Testis (tissue), 3 donors: ENCODE results near the gene TEAD1. TPM values are rescaled to one million over a fixed set of nuclear protein-coding genes. Genes with fewer than 3 reads are reported as not detected.

Experiments used
- DNase-seq: peaks from one replicate; pipeline ENCODE4 v3.0.0-alpha.2; 2019
- H3K27ac ChIP-seq, 2 donors: fragments of 200-600 bp; sonication (generic); one replicate each; pipeline ENCODE4 v1.5.1; 2019
- H3K27me3 ChIP-seq: fragments of 200-600 bp; sonication (generic); one replicate; pipeline ENCODE4 v1.5.1; 2019
- H3K36me3 ChIP-seq: fragments of 200-600 bp; sonication (generic); one replicate; pipeline ENCODE4 v1.5.1; 2017; ENCODE audit warnings: low read depth; ENCODE audit errors: missing control alignments
- H3K4me1 ChIP-seq: fragments of 200-600 bp; sonication (generic); one replicate; pipeline ENCODE4 v1.5.1; 2019
- H3K4me3 ChIP-seq, 2 donors: fragments of 200-600 bp; sonication (generic); one replicate each; pipeline ENCODE4 v1.5.1; 2017 to 2019
- H3K9me3 ChIP-seq: fragments of 200-600 bp; sonication (generic); one replicate; pipeline ENCODE4 v1.5.1; 2017
- CTCF ChIP-seq, 3 experiments: fragments of 450-650 bp in 2 of 3; fragments of 200-600 bp in 1 of 3; sonication (generic) in 1 of 3; IDR thresholded peaks; one replicate each; pipeline ENCODE4 v1.5.1; 2016 to 2019; ENCODE audit warnings: antibody characterized with exemption in 3 of 3, mild to moderate bottlenecking in 2 of 3, moderate library complexity in 1 of 3
- POLR2A ChIP-seq: fragments of 450-650 bp; IDR thresholded peaks from one replicate; pipeline ENCODE4 v1.6.1; 2017; ENCODE audit warnings: antibody characterized with exemption, mild to moderate bottlenecking, moderate library complexity
- WGBS, 2 donors: methylation state at CpG; one replicate each; pipeline ENCODE4 v1.1.5; 2018; 5-methylcytosine and 5-hydroxymethylcytosine counted together
- intact Hi-C: fragments of 100-400 bp; cut with DNase I; formaldehyde crosslinking; loops from one replicate; pipeline ENCODE4 v1.15.1; 2023; ENCODE audit warnings: low total_unique reads
- polyA plus RNA-seq: library from polyadenylated mRNA; stranded (reverse); fragments of 350-450 nt; fragmentation: Illumina TruSeq; extraction: RNeasy Lipid Tissue Mini Kit (QIAGEN cat#74804); gene quantifications from one replicate; pipeline ENCODE4 v1.2.3, GENCODE V29; 2014; ENCODE audit warnings: low read depth, low replicate concordance; ENCODE audit not compliant: insufficient read depth
- total RNA-seq, 2 donors: library from RNA; depleted of rRNA; stranded (reverse); fragments of >200 nt; gene quantifications; one replicate each; pipeline ENCODE4 v1.2.3, GENCODE V29; 2016

TEAD1 gene
- total and polyA plus RNA-seq, 3 donors from 2014 or later, result 24.6 to 78.1 (median 63.5) TPM

DNA sequence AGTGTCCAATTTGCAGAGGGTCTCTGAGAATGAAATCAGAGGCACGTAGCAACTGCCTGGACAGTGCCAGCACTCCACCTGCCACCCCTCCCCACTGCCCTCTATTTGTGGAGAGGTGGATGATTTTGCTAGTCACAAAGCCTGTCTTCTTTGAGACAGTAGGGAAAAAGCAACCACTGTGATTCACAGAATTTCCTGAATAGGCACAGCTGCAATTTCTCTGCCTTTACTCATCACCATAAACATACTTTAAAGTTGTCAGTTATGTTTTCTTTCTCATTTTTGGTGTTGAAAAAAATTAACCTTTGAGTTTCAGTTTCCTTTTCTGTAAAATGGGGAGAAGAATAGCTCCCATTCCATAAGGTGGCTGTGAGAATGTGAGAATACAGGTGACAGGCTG, 134.3 kb downstream of the TEAD1 start:
- no peak for TF ChIP-seq POLR2A
- Histone ChIP-seq H3K4me3 (no peak overlapping the region), H3K27me3 (no peaks in the 10 kb centered on the region), H3K4me1 (peaks cover 15% of the 10 kb centered on the region), H3K36me3 (no peaks in the 10 kb centered on the region), H3K9me3 (no peaks in the 10 kb centered on the region), H3K27ac (no peak overlapping the region)
- 86 to 91% methylated on average over 1 of the region's 1 CpG for WGBS, 2 donors
- intact Hi-C loops, result no loop called here
- DNase-seq, result no peak

DNA sequence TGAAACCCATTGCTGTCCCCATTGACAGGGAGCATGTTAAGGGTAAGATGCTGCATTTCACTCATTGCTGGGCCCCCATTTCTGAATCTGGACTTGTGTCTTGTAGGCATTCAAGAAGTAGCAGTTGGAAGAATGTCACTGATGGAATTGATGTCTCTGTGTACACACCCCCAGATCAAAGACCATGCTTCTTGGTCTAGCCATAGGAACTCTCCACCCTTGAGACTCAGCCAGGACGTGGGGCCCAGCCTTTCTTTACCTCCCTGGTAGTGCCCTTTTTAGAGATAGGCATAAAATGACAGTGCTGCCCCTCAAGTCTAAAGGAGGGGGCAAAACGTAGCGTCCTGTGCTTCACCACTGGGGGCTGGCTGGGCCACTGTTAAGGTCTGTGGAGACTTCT, 135.1 kb downstream of the TEAD1 start:
- intact Hi-C loops, result no loop called here
- 95 to 96% methylated on average over 3 of the region's 3 CpGs for WGBS, 2 donors
- TF ChIP-seq POLR2A (no peak), CTCF (IDR thresholded peaks at IDR 0.05) (no peak)
- no peak for DNase-seq
- H3K36me3 ChIP-seq, result no peaks in the 10 kb centered on the region
- H3K9me3 ChIP-seq, result no peaks in the 10 kb centered on the region
- peaks cover 23% of the 10 kb centered on the region for H3K4me1 ChIP-seq
- H3K27ac ChIP-seq, result no peak overlapping the region
- H3K27me3 ChIP-seq, result no peaks in the 10 kb centered on the region
- H3K4me3 ChIP-seq, result no peak overlapping the region

DNA sequence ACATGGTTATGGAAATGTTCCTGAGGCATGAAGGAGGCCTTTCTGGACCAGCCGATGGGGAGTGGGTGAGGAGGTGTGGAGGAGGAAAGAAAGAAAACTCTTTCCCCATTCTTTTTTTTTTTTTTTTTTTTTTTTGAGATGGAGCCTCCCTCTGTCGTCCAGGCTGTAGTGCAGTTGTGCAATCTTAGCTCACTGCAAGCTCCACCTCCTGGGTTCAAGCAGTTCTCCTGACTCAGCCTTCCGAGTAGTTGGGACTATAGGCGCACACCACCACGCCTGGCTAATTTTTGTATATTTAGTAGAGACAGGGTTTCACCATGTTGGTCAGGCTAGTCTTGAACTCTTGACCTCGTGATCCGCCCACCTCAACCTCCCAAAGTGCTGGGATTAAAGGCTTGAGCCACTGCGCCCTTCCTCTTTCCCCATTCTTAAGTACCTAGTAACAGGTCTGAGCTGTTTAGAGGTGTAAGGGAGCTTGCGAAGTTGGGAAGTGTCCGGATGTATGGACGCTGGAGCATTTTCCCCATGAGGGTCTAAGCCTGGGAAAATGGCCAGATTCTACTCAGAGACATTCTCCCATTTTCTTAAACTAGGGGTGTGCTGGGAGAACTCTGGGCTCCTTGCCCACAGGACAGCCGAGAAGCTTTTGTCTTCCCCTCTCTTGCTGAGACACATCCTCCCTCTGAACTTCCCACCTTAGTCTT, 135.8 kb downstream of the TEAD1 start:
- Histone ChIP-seq H3K36me3 (no peaks in the 10 kb centered on the region), H3K9me3 (no peaks in the 10 kb centered on the region), H3K27me3 (no peaks in the 10 kb centered on the region), H3K27ac (no peak overlapping the region), H3K4me1 (peaks cover 27% of the 10 kb centered on the region), H3K4me3 (no peak overlapping the region)
- 80 to 81% methylated on average over 12 of the region's 12 CpGs for WGBS, 2 donors
- intact Hi-C loops, result loop anchor here (10.0 kb wide), 1 partner anchor 135 kb away; the partner anchor contains the start of gene TEAD1
- DNase-seq, result no peak
- TF ChIP-seq POLR2A (no peak), CTCF (IDR thresholded peaks at IDR 0.05) (no peak)

- Histone ChIP-seq H3K4me3 (no peak overlapping the region), H3K4me1 (peaks cover 32% of the 10 kb centered on the region), H3K9me3 (no peaks in the 10 kb centered on the region), H3K27me3 (no peaks in the 10 kb centered on the region), H3K36me3 (no peaks in the 10 kb centered on the region), H3K27ac (no peak overlapping the region)
- DNase-seq, result peak; percentile 61
- 53 to 78% methylated on average over 4 to 5 of the region's 5 CpGs for WGBS, 2 donors
- TF ChIP-seq CTCF (IDR thresholded peaks at IDR 0.05), result no peak
- no peak for TF ChIP-seq POLR2A
- intact Hi-C loops, result loop anchor here (10.0 kb wide), 1 partner anchor 136 kb away; the partner anchor contains the start of gene TEAD1
Observed at GRCh38 chr11:12810568-12810894, 136.3 kb downstream of the TEAD1 start.

- H3K4me3 ChIP-seq, result no peak overlapping the region
- H3K27me3 ChIP-seq, result no peaks in the 10 kb centered on the region
- 63 to 91% methylated on average over 2 to 7 of the region's 7 CpGs for WGBS, 2 donors
- intact Hi-C loops, result loop anchor here (10.0 kb wide), 1 partner anchor 137 kb away; the partner anchor contains the start of gene TEAD1
- H3K4me1 ChIP-seq, result peaks cover 32% of the 10 kb centered on the region
- TF ChIP-seq CTCF (IDR thresholded peaks at IDR 0.05) (no peak), POLR2A (no peak)
- no peak for DNase-seq
- H3K27ac ChIP-seq, result no peak overlapping the region
- H3K36me3 ChIP-seq, result no peaks in the 10 kb centered on the region
- H3K9me3 ChIP-seq, result no peaks in the 10 kb centered on the region
Observed at GRCh38 chr11:12811861-12812260, 137.6 kb downstream of the TEAD1 start.
